Kidney glomerular epithelial cell (primary cell): ENCODE results near the gene EOLA2.
"Not testable (repeated sequence)": the region's sequence is repeated elsewhere in the genome, so short reads cannot be mapped to it uniquely, and the experiment has no call there.

Source experiments
- DNase-seq: peaks from one replicate; lab custom pipeline; 2025; lab: John Stamatoyannopoulos, UW

Gene EOLA2

GRCh38 chrX:149932970-149933369, 5.3 kb downstream of the EOLA2 start:
- DNase-seq, result not testable (repeated sequence)

GRCh38 chrX:149932150-149932549, 6.1 kb downstream of the EOLA2 start:
- DNase-seq, result not testable (repeated sequence)

GRCh38 chrX:149931355-149931754, 6.9 kb downstream of the EOLA2 start:
- not testable (repeated sequence) for DNase-seq

GRCh38 chrX:149929400-149929799, 8.9 kb downstream of the EOLA2 start, which contains the start of gene HSFX4:
HSFX4 (plus strand) TSS chrX:149929573; CDS start chrX:149929645, 72 bp downstream.
- DNase-seq, result not testable (repeated sequence)

- not testable (repeated sequence) for DNase-seq
These were observed 9.7 kb downstream of the EOLA2 start for GRCh38 chrX:149928635-149929034.

- not testable (repeated sequence) for DNase-seq
These were observed 10.4 kb downstream of the EOLA2 start for GRCh38 chrX:149927964-149928258.

GRCh38 chrX:149927245-149927963, 10.9 kb downstream of the EOLA2 start:
- DNase-seq, result not testable (repeated sequence)

- DNase-seq, result not testable (repeated sequence)
These were observed 13.9 kb downstream of the EOLA2 start for GRCh38 chrX:149924434-149924833.

- not testable (repeated sequence) for DNase-seq
These were observed 14.5 kb downstream of the EOLA2 start for GRCh38 chrX:149923836-149924235.

- no peak for DNase-seq
These were observed 21.4 kb downstream of the EOLA2 start for GRCh38 chrX:149916745-149917392.

- no peak for DNase-seq
These were observed 28.1 kb downstream of the EOLA2 start for GRCh38 chrX:149910178-149910695.

GRCh38 chrX:149909324-149910177, 28.7 kb downstream of the EOLA2 start:
- no peak for DNase-seq

GRCh38 chrX:149908727-149909126, 29.6 kb downstream of the EOLA2 start:
- DNase-seq, result no peak

GRCh38 chrX:149908308-149908707, 30.0 kb downstream of the EOLA2 start:
- no peak for DNase-seq

- DNase-seq, result peak; percentile 1
These were observed 34.2 kb downstream of the EOLA2 start for GRCh38 chrX:149903889-149904748.

- no peak for DNase-seq
These were observed 39.7 kb downstream of the EOLA2 start for GRCh38 chrX:149898554-149898953.

- DNase-seq, result not testable (repeated sequence)
These were observed 47.5 kb downstream of the EOLA2 start for GRCh38 chrX:149890828-149891227.
